HUES64 (cell line): ENCODE results near the gene CAV3.

ENCODE experiments used
- H3K27ac ChIP-seq: 2 replicates; pipeline ENCODE4 v1.7.0; 2013; ENCODE audit warnings: low read depth, low read length, inconsistent platforms
- H3K27me3 ChIP-seq: 2 replicates; pipeline ENCODE4 v1.6.1; 2013; ENCODE audit warnings: mild to moderate bottlenecking, low read length; ENCODE audit not compliant: insufficient read depth
- H3K36me3 ChIP-seq: 2 replicates; pipeline ENCODE4 v1.6.1; 2013; ENCODE audit warnings: mild to moderate bottlenecking, low read length; ENCODE audit not compliant: insufficient read depth
- H3K4me1 ChIP-seq: 2 replicates; pipeline ENCODE4 v1.6.1; 2013; ENCODE audit warnings: mild to moderate bottlenecking, low read length, moderate library complexity; ENCODE audit not compliant: insufficient read depth
- H3K4me3 ChIP-seq: 2 replicates; pipeline ENCODE4 v1.5.1; 2013; ENCODE audit warnings: mild to moderate bottlenecking, low read length, moderate library complexity
- H3K9ac ChIP-seq: 2 replicates; pipeline ENCODE4 v1.6.1; 2013; ENCODE audit warnings: mild to moderate bottlenecking, low read depth, low read length
- H3K9me3 ChIP-seq: 2 replicates; pipeline ENCODE4 v1.6.1; 2013; ENCODE audit warnings: low read depth, low read length; ENCODE audit not compliant: insufficient read depth
- WGBS: fragments of 150-250, 120-280 bp; methylation state at CpG from one replicate; pipeline ENCODE4 v1.1.7; 2013; ENCODE audit warnings: missing lambda C conversion rate; 5-methylcytosine and 5-hydroxymethylcytosine counted together

CAV3 gene

DNA sequence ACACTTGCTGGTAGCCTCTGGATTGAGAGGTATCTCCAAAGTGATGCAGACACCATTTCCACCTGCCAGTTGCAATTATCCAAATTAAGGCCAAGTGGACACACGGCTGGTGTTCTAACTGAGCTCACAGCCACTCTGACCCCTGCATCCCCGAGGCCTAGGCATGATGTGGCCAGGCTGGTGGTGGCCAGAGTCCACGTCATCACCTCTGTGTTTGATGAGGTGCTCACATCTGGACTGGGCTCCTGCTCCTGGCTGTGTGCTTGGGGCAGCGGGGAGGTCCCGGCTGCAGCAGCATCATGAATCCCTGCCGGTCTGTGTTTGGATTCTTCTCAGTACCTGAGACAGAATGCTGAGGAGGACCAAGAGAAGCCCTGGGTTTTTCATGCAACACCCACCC, 30.9 kb downstream of the CAV3 start:
- Histone ChIP-seq H3K4me3 (no peak overlapping the region), H3K27me3 (peaks cover 57% of the 10 kb centered on the region), H3K36me3 (no peaks in the 10 kb centered on the region), H3K4me1 (peaks cover 6% of the 10 kb centered on the region), H3K9ac (no peak overlapping the region), H3K27ac (no peak overlapping the region), H3K9me3 (no peaks in the 10 kb centered on the region)
- 92% methylated on average over 6 of the region's 6 CpGs for WGBS

DNA sequence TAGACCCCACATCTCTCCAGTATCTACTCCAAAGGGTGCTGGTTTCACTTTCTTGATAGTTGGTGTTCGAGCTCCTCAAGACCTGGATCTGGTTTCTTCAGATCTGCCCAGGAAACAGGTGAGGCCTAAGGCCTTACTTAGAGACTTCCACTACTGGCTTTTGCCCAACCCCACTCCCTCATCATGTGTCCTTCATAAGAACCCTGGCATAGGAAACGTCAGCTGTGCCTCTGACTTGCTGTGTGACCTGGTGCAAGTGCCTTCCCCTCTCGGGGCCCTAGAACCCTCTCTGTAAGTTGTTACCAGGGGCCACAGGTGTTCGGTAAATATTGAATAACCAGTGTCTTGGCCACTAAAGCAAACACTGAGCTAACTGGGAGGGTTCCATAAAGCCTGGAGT, 31.9 kb downstream of the CAV3 start:
- Histone ChIP-seq H3K9ac (no peak overlapping the region), H3K4me1 (peaks cover 16% of the 10 kb centered on the region), H3K9me3 (no peaks in the 10 kb centered on the region), H3K36me3 (no peaks in the 10 kb centered on the region), H3K27me3 (peaks cover 66% of the 10 kb centered on the region), H3K4me3 (no peak overlapping the region), H3K27ac (no peak overlapping the region)
- WGBS = 88% methylated on average over 4 of the region's 4 CpGs

DNA sequence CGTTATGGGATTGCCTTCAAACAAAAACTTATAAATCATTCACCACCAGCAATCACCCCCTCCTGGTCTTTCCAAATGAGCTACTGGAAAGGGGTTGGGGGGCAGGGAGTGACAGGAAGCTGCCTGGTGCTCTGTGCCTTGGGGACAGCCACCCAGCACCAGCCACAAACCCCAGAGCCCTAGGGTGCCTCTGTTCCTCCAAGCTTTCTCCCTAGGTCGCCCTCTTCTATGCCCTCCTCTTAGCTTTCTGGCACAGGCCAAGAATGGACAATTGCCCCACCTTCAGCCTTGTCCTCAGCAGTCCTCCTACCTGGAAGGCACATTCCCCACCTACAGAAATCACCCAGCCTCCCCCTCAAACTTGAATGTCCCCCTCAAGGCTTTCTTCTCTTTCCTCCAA, 32.5 kb downstream of the CAV3 start:
- no peaks in the 10 kb centered on the region for H3K36me3 ChIP-seq
- H3K9ac ChIP-seq = no peak overlapping the region
- H3K9me3 ChIP-seq = no peaks in the 10 kb centered on the region
- 89% methylated on average over 2 of the region's 2 CpGs for WGBS
- H3K27me3 ChIP-seq = peaks cover 66% of the 10 kb centered on the region
- peaks cover 22% of the 10 kb centered on the region for H3K4me1 ChIP-seq
- H3K4me3 ChIP-seq = no peak overlapping the region
- no peak overlapping the region for H3K27ac ChIP-seq

DNA sequence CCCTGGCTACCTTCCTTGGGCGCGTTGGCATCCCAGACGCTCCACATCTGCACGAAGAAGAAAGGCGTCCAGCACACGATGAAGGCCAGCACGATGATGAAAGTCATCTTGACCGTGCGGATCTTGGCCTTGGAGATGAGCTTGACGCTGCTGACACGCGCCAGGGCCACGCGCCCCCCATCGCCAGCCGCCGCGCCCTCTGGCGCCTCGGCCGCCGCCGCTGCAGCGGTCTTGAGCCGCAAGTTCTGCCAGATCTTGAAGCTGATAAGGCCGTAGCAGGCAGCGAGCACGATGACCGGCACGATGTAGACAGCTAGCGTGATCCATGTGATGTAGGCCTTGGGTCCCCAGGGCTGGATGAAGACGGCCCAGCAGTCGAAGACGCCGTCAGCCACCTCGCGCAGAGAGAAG, 33.7 kb downstream of the CAV3 start:
- no peaks in the 10 kb centered on the region for H3K9me3 ChIP-seq
- H3K4me3 ChIP-seq = peak overlapping the region; percentile 46
- WGBS = 83% methylated on average over 37 of the region's 37 CpGs
- H3K9ac ChIP-seq = no peak overlapping the region
- peaks cover 26% of the 10 kb centered on the region for H3K4me1 ChIP-seq
- no peak overlapping the region for H3K27ac ChIP-seq
- peaks cover 69% of the 10 kb centered on the region for H3K27me3 ChIP-seq
- no peaks in the 10 kb centered on the region for H3K36me3 ChIP-seq

DNA sequence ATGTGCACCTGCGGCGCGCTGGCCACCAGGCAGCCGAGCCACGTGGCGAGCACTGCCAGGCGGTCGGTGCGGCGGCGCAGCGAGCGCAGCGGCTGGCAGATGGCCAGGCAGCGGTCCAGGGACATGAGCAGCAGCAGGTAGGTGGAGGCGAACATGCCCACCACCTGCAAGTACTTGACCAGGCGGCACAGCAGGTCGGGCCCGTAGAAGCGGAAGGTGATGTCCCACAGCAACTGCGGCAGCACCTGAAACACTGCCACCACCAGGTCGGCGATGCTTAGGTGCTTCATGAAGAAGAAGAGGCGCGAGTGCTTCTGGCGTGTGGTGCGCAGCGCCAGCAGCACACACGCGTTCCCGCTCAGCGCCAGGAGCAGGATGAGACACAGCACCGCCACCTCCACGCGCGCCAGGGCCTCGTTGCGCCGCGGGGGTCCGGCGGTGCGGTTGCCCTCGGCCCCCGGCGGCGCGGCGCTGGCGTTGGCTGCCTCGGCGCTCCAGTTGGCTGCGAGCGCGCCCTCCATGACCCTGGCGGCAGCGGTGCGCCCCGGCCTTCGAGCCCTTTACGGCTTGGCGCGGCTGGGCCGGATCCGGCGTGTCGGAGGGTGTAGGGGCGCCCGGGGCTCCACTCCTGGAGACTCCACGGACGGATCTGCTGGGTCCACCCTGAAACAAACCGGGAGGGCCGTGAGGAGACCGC, 34.2 kb downstream of the CAV3 start:
- WGBS = 15% methylated on average over 74 of the region's 74 CpGs
- H3K4me3 ChIP-seq = peak overlapping the region; percentile 46
- H3K36me3 ChIP-seq = no peaks in the 10 kb centered on the region
- H3K9ac ChIP-seq = peak overlapping the region; percentile 33; the same call in 1 of the 2 replicates
- peaks cover 26% of the 10 kb centered on the region for H3K4me1 ChIP-seq
- no peak overlapping the region for H3K27ac ChIP-seq
- peaks cover 69% of the 10 kb centered on the region for H3K27me3 ChIP-seq
- H3K9me3 ChIP-seq = no peaks in the 10 kb centered on the region

DNA sequence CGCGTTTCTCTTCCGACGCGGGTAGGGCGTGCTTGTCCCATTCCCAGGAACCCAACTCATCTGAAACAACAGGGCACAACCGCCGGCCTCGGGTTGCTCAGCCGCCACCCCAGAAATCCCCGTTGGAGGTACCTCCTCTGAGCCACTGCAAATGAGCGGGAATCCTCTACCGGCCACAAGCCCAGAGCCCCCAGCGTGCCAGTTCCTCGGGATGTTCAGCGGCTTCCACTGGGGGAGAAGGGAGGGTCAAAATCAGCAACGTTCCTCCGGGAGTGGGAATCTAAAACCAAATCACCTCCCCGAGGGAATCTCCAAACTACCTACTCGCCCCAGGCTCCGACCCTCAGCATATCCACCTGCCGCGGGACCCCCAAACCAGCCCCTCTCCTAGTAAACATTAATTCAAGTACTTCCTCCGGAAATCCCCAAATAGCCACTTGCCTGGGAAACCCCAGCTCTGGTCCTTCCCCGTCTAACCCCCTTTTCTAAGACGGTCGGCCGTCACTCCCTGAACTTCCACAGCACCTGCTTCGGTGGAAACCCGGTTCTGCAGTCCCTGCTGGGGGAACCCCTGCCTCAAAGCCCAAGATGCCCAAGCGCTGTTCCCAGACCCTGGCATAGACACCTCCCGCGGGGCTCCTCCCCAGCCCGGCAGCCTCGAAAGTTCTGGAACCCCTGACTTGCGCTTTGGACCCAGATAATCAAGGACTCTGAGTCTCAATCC, 34.9 kb downstream of the CAV3 start:
- H3K9me3 ChIP-seq = no peaks in the 10 kb centered on the region
- no peak overlapping the region for H3K27ac ChIP-seq
- H3K27me3 ChIP-seq = peaks cover 69% of the 10 kb centered on the region
- H3K9ac ChIP-seq = peak overlapping the region; percentile 33; the same call in 1 of the 2 replicates
- H3K4me1 ChIP-seq = peaks cover 26% of the 10 kb centered on the region
- no peaks in the 10 kb centered on the region for H3K36me3 ChIP-seq
- peak overlapping the region; percentile 46 for H3K4me3 ChIP-seq
- 9% methylated on average over 36 of the region's 36 CpGs for WGBS

DNA sequence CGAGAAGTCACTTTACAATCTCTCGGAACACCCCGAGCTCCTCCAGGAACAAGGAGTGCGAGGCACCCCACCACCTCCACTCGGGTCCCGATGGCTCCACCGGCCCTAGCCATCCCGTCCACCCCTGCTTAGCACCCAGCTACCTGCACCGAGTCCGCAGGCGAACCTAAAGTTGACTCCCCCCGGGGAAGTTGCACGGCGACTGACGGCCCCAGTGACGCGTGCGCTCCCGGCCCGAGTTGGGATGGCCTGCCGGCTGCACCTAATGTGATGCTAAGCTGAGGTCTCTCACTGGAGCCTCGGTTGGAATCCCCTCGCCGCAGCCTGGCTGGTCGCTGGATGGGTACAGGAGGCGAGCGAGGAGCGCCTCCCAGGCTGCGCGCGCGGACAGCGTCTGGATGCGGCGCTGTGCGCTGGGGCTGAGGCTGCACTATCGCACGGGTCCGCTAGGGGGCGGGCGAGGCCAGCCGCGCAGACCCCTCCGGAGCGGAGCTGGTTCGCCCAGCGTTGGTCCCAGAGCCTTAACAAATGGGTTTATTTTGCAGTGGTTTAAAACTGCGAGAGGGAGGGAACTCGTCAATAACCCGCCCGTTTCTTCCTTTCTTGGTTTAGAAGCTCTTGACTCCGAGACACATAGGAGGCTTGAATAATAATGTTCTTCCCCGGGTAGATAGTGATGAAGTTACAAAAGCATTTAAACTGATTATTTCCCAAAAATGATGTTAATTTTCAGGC, 35.7 kb downstream of the CAV3 start, which contains the start of gene OXTR:
TSS of gene OXTR (minus strand) at position 526 of the 735 bp plus-strand sequence. CDS start 1,426 bp downstream, outside the sequence.
- Histone ChIP-seq H3K9ac (no peak within 1 kb of the TSS), H3K27ac (no peak within 1 kb of the TSS; the same call in 1 of the 2 replicates)
- whole genome bisulfite sequencing = 4% methylated on average over 52 of the region's 53 CpGs

DNA sequence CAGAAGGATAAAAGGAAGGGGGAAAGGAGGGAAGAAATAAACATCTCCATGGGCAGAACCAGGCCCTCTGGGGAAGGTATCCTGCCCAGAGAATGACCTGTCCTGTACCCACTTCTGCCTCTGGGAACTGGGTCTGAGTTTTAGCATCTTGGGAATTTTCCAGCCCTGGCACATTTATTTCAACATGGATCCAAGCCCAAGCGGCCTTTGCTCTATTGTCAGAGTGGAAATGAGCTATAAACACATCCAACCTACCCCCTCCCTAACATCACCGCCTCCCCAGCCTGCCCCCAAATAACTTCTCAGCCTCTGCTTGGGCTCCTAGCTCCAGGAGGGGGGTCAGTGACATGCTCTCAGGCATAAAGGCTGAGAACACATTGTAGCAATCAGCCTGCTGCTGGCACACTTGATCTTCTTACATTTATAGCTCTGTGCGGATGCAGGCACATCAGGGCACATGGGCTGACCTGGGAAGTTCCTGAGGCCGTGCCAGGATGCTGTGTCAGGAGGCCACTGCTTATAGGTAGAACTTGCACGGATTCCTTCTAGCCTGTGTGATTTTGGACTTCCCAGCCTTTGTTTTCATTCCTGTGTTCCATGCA, 40.4 kb downstream of the CAV3 start:
- Histone ChIP-seq H3K9me3 (no peaks in the 10 kb centered on the region), H3K36me3 (no peaks in the 10 kb centered on the region), H3K27ac (no peak overlapping the region), H3K27me3 (peaks cover 17% of the 10 kb centered on the region), H3K9ac (no peak overlapping the region), H3K4me1 (peaks cover 21% of the 10 kb centered on the region), H3K4me3 (no peak overlapping the region)
- 91% methylated on average over 5 of the region's 5 CpGs for WGBS

More for the DNA sequence above, 35.7 kb downstream of the CAV3 start, which contains the start of gene OXTR:
- peaks cover 65% of the 10 kb centered on the region for H3K27me3 ChIP-seq
- H3K9me3 ChIP-seq = no peaks in the 10 kb centered on the region
- peak within 1 kb of the TSS; percentile 46 for H3K4me3 ChIP-seq
- H3K36me3 ChIP-seq = no peaks in the 10 kb centered on the region
- peaks cover 26% of the 10 kb centered on the region for H3K4me1 ChIP-seq

DNA sequence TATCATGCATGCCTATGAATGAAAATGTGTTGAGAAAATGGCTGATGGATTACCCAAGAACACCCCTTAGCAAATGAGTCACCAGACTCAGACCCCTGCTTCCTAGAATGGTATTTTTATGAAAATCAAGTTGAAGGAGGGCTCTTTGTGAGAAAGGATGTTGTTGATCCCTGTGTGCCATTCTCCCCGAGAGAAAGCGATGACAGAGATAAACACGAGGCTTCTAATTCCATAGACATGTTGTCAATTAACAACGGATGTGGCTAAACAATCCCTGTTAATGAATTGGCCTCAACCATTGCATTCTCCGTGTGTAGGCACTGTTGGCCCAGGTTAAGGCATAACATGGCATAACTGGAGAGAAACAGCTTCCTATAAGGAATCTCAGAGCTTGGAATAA, 41.6 kb downstream of the CAV3 start:
- 80% methylated on average over 5 of the region's 5 CpGs for WGBS

DNA sequence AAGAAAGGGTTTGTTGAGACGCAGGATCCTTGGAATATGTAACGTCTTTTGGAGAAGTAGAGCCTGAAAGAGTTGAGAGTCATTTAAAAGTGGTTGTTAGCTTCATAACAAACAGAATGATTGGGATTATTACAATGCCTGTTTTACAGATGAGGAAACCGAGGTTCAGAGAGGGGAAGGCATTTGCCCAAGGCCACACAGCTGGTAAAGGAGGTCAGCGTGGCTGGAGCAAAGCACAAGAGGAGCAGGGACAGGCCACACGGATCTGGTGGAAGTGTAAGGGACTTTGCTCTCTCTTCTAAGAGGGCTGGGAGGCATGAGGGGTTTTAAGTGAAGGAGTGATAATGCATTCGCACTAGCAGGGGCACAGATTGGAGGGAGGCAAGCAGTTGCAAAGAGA, 42.0 kb downstream of the CAV3 start:
- Histone ChIP-seq H3K9ac (no peak overlapping the region), H3K27ac (no peak overlapping the region), H3K4me3 (no peak overlapping the region), H3K27me3 (0 out of 2 replicates have a peak, but pooled peaks cover 4% of the 10 kb centered on the region), H3K9me3 (no peaks in the 10 kb centered on the region), H3K36me3 (no peaks in the 10 kb centered on the region), H3K4me1 (peaks cover 9% of the 10 kb centered on the region)
- 91% methylated on average over 6 of the region's 6 CpGs for WGBS

More for the DNA sequence above, 41.6 kb downstream of the CAV3 start:
- H3K4me3 ChIP-seq = no peak overlapping the region
- H3K9me3 ChIP-seq = no peaks in the 10 kb centered on the region
- peaks cover 6% of the 10 kb centered on the region for H3K27me3 ChIP-seq
- no peaks in the 10 kb centered on the region for H3K36me3 ChIP-seq
- H3K27ac ChIP-seq = no peak overlapping the region
- H3K4me1 ChIP-seq = peaks cover 13% of the 10 kb centered on the region
- H3K9ac ChIP-seq = no peak overlapping the region
